KOPT-K1 (cell line): Measurements from ENCODE around the gene SRRM4.

Source experiments
- H3K27ac ChIP-seq: fragments of 200-600 bp; sonication (generic); 2 replicates; pipeline ENCODE4 v1.5.1; 2016; ENCODE audit warnings: antibody characterized with exemption, mild to moderate bottlenecking, low read depth, low read length; ENCODE audit not compliant: poor library complexity, severe bottlenecking
- H3K36me3 ChIP-seq: fragments of 200-600 bp; sonication (generic); 2 replicates; pipeline ENCODE4 v1.5.1; 2017; ENCODE audit warnings: antibody characterized with exemption, mild to moderate bottlenecking, low read length, moderate library complexity; ENCODE audit not compliant: insufficient read depth
- H3K9me3 ChIP-seq: fragments of 200-600 bp; sonication (generic); 2 replicates; pipeline ENCODE4 v1.5.1; 2017; ENCODE audit warnings: antibody characterized with exemption, low read length, mild to moderate bottlenecking; ENCODE audit not compliant: insufficient read depth, poor library complexity, severe bottlenecking

SRRM4 gene

DNA sequence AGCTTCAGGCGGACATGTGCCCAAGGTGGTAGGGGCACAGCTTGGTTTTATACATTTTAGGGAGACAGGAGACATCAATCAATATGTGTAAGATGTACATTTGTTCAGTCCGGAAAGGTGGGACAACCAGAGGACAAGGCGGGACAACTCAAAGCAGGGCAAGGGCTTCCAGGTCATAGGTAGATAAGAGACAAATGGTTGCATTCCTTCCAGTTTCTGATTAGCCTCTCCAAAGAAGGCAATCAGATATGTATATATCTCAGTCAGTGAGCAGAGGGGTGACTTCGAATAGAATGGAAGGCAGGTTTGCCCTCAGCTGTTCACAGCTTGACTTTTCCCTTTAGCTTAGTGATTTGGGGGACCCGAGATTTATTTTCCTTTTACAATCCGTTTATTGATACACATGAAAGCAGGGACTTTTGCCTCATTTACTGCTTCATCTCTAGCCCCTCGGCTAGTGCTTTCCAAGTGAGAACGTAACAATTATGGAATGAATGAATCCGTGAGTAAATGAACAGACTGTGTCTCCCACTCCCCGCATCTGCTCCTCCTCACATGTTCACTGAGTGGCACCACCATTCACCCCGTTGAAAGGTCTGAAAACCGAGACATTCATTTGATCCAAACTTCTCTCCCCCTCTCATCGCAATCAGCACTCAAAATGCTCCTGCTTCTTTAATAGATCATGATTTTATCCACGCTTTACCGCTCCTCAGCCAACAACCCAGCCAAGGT lies 190.5 kb downstream of the SRRM4 start:
- H3K36me3 ChIP-seq: no peaks in the 10 kb centered on the region
- no peaks in the 10 kb centered on the region for H3K9me3 ChIP-seq
- no peak overlapping the region for H3K27ac ChIP-seq

DNA sequence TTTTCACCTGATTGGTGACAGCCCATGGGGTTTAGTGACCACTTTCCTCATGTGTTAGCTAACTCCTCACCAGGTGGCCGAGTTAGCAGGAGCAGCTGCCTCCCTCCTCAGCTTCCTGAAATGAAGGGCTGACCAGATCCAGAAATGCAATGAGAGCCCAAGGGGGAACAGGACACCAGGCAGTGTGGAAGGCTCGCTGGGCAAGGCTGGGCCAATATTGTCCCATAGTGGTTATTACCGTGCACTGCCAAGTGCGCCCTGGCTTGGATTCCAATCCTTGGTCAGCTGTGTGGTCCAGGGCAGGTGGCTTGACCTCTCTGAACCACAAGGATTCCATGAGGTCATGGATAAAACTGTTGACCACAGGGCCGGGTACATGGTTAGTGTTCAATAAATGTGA lies 193.7 kb downstream of the SRRM4 start:
- Histone ChIP-seq H3K9me3 (no peaks in the 10 kb centered on the region), H3K36me3 (no peaks in the 10 kb centered on the region), H3K27ac (no peak overlapping the region)

DNA sequence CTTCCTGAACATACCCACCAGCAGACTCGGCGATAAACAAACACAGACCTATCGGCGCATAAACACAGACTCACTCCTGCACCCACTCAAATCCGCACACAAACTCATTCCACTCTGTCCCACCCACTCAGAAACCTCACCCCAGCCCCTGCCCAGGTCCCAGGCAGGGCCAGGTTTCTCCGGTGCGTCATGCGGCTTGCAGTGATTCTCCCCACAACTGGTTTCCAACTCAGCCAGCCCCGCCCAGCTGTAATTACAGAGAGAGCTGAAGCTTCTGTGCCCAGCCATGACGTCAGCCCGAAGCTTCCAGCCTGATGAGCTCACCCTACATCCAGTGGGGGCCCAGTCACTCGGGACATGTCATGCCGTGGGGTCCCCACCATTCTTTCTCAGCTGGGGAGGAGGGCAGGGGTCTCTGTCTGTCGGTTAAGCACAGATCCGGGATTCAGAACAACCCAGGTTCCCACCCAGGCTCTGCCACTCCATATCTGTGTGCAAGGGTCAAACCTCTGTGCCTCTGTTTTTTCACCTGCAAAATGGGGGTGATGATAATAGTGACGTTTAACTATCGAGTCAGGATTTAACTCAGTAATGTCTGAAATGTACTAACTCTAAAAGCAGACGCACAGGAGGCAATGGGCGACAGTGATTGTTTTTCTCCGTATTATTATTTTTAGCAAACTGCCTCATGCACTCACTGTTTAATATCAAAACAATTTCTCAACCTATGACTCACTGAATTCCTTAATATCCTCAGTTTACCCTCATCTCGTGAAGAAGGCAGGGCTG lies 195.1 kb downstream of the SRRM4 start:
- Histone ChIP-seq H3K36me3 (no peaks in the 10 kb centered on the region), H3K9me3 (no peaks in the 10 kb centered on the region), H3K27ac (no peak overlapping the region)

DNA sequence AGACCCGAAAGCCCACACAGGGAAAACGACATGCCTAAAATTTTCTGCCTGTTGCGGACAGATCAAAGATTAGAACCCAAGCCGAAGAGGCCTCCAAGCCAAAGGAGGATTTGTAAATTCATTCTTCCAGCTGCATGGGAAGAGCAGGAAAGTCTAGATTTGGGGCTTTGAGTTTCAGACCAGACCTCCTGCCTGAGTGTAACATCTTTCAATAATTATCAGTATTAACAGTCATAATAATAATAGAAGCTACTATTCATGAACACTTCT lies 195.7 kb downstream of the SRRM4 start:
- Histone ChIP-seq H3K9me3 (no peaks in the 10 kb centered on the region), H3K27ac (no peak overlapping the region), H3K36me3 (no peaks in the 10 kb centered on the region)

DNA sequence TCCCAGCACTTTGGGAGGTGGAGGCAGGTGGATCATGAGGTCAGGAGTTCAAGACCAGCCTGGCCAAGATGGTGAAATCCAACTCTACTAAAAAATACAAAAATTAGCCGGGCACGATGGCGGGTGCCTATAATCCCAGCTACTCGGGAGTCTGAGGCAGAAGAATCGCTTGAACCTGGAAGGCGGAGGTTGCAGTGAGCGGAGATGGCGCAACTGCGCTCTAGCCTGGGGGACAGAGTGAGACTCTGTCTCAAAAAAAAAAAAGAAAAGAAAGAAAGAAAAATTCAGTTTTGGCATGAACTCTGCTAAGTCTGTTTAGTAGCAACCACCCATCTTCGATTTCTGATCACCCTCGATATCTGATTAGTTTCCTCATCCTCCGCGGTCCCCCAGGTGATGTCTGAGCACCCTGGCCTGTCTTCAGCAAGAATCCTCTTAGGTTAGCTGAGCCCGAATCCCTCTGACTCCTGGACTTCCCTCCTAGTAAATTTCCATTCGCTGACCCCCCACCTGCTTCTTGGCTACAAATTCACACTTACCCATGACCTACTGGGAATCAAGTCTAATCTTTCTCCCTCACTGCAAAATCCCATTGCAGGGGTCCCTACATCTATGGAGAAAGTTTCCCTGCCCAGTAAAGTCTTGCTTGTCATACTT lies 196.5 kb downstream of the SRRM4 start:
- no peak overlapping the region for H3K27ac ChIP-seq
- H3K36me3 ChIP-seq: no peaks in the 10 kb centered on the region
- no peaks in the 10 kb centered on the region for H3K9me3 ChIP-seq

DNA sequence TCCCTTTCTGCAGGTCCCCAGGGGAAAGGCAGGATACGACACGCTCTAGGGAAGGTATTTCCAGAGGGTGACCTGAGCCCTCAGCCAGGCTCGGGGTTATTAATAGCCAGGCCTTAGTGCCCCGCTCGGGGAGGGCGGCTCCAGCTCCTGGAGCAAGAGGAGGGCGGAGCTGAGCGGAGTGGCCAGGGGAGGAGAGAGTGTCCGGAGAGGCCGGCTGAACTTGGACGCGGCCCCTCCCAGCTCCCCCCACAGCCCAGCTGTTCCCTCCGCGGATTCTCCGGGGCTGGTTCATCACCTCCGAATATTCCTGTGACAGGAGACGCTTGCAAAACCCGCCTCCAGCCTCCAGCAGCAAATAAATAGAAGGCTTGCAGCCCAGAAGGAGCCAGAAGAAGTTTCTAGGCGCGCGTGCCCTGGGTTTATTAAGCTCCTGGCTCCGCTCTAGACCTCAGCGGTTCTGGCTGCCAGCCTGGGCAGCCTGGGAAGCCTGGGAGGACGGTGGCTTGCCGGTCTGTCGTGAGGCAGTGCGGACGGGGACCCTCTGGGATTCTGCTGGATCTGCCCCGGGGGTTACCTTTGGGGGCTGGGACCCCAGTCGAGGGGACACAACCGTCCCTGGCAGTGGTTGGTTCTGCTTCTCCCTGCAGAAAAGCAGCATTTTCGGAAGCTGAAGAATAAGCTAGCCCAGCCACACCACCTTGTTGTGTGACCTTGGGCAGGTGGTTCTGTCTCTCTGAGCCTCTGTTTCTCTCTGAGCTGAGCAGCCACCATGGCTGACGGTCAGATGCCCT lies 197.4 kb downstream of the SRRM4 start, which contains the start of gene HSPB8:
TSS of gene HSPB8 (plus strand) at position 388 of the 791 bp plus-strand sequence. CDS start at position 770, 382 bp downstream.
- Histone ChIP-seq H3K9me3 (no peaks in the 10 kb centered on the region), H3K36me3 (no peaks in the 10 kb centered on the region), H3K27ac (no peak within 1 kb of the TSS)

DNA sequence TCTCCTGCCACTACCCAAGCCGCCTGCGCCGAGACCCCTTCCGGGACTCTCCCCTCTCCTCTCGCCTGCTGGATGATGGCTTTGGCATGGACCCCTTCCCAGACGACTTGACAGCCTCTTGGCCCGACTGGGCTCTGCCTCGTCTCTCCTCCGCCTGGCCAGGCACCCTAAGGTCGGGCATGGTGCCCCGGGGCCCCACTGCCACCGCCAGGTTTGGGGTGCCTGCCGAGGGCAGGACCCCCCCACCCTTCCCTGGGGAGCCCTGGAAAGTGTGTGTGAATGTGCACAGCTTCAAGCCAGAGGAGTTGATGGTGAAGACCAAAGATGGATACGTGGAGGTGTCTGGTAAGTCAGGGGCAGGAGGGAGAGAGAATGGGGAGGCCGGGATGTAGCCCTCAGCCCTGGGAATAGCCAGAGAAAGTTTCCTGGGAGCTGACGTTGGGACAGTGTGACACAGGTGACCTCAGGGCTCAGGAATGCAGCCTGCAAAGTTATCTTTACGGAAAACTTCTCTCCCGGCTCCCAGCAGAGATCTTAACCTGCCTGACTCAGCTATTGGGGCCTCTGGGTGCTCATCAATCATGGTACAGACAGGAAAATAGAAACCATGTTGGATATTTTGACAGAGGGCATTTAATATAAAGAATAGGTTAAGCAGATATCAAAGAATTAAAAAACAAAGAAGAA lies 198.1 kb downstream of the SRRM4 start:
- Histone ChIP-seq H3K27ac (no peak overlapping the region), H3K9me3 (no peaks in the 10 kb centered on the region), H3K36me3 (no peaks in the 10 kb centered on the region)

DNA sequence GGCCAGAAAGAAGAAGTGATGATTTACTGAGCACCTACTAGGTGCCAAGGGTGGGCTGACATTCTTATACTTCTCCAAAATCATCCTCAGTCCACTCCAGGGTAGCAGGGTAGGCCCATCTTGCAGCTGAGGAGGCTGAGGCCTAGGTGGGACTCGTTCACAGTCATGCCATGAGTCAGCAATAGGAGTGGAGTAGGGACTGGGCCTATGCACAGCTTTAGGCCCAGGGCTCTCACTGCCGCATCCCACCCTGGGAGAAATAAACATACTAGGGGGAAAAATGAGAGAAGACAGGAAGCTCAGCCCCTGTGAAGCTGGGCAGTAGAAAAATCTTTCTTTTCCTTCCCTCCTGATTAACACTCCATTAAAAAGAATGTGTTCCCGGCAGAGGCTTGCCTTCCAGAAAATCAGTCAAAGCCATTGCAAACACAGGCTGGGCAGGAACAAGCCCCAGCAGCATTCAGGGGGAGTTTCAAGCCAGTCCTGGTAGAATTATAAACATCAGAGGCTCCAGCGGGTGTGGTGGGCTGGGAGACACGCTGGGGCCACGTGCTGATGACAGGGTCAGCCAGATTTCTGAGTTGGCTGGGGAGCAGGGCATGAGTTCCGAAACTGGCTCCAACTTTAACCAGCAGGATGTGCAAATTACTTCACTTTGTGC lies 199.2 kb downstream of the SRRM4 start:
- H3K36me3 ChIP-seq: no peaks in the 10 kb centered on the region
- H3K27ac ChIP-seq: no peak overlapping the region

DNA sequence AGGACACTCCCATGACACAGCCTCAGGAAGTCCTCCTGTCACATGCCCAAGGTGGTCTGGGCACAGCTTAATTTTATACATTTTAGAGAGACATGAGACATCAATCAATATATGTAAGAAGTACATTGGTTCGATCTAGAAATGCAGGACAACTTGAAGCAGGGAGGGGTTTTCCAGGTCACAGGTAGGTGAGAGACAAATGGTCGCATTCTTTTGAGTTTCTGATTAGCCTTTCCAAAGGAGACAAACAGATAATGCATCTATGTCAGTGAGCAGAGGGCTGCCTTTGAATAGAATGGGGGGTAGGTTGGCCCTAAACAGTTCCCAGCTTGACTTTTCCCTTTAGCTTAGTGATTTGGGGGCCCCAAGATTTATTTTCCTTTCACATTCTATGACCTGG lies 199.9 kb downstream of the SRRM4 start:
- Histone ChIP-seq H3K36me3 (no peaks in the 10 kb centered on the region), H3K9me3 (no peaks in the 10 kb centered on the region), H3K27ac (no peak overlapping the region)

More for the DNA sequence above, 199.2 kb downstream of the SRRM4 start:
- H3K9me3 ChIP-seq: no peaks in the 10 kb centered on the region

DNA sequence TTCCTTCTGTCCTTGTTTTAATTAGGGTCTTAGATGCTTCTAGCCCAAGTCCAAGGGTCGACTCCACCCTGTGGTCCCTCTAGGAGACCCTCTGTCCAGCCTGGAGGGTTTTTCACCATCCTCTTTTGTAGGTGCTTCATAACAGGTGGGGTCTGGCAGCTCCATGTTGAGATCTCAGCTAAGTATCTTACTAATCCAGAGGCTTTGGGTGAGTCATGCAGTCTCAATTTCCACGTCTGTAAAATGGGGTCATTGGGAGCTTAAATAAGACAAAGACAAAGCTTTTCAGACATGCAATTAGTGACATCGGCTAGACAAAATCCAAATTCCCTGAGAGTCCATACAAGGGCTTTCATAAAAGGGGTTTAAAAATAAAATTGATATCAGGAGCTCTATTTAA lies 200.6 kb downstream of the SRRM4 start:
- Histone ChIP-seq H3K9me3 (no peaks in the 10 kb centered on the region), H3K36me3 (no peaks in the 10 kb centered on the region), H3K27ac (no peak overlapping the region)

DNA sequence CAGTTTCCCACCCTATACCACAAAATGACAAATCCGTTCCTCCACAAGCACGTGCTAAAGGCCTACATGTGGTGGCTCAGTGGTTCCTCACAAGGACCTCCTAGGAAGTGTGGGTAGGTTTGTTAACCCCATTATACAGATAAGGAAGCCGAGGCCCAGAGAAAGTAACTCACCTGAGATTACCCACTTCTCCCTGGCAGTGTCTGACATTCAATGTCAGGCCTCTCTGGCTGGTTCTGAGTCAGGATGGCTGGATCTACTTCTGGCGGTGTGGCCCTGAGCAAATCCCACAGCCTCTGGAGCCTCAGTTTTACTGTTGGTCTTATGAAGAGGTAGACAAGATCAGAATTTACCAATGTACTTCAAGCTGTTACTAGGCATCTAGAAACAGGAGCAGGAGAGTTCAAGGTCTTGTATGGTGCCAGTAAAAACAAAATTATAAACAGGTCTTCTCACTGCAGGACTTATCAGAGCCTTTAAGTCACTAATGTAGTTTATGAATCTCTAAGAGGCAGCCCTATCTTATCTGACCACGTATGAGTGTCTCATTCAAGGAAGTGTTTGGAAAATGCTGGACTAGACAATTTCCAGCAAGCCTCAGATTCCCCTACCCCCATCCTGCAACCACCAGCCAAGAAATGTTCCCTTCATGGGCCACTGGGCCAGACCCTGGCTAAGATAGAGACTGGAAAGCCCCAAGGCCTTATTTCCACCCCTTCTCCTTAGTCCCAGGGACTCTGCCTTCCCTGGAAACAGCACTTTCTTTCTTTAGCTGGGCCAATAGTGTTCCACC lies 201.6 kb downstream of the SRRM4 start:
- Histone ChIP-seq H3K27ac (no peak overlapping the region), H3K9me3 (no peaks in the 10 kb centered on the region), H3K36me3 (no peaks in the 10 kb centered on the region)

DNA sequence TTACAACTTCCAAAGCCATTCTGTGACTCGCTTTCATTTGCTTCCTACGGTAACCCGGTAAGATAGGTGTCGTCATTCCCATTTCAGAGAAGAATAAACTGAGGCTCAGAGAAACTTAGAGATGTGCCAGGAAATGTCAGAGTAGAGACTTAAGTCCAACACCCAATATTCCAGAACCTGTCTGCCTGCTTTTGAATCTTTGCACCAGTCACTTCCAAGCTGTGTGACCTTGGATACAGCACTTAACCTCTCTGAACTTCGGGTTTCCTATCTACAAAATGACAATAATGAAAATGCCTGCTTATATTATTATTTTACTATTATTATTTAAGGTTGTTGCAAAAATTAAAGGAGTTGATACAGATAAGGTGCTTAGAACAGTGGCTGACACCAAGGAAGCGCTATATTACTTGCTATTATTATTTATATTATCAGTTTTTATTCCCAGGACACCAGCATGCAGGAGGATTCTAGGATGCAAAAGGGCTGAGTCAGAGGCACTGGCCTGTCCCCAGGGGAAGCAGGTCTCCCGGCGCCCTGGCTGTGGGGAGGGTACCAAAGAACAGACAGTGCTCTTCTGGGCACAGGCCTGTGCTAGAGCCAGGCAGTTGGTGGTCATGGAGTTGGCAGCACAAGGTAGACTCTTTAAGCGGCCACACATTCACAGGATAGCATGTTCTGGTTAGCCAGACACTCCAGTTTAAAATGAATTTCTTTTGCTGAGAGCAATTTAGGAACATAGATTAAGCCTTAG lies 202.8 kb downstream of the SRRM4 start:
- H3K27ac ChIP-seq: no peak overlapping the region
- H3K9me3 ChIP-seq: no peaks in the 10 kb centered on the region
- no peaks in the 10 kb centered on the region for H3K36me3 ChIP-seq

DNA sequence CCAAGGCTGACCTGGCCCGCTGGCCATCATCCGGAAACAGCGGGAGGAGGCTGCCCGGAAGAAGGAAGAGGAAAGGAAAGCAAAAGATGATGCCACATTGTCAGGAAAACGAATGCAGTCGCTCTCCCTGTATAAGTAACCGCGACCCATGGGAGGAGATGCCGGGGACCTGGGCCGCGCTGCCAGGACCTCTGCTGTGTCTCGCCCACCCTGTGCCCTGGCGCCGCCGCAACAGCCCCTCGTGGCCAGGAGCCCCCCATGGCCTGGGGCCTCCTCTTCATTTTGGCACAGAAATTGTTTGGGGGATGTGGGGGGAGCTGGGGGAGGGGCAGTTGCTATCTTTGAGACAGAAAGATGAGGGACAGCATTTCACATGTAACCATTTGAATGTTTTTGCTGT lies 213.9 kb downstream of the SRRM4 start:
- no peak overlapping the region for H3K27ac ChIP-seq
- no peaks in the 10 kb centered on the region for H3K36me3 ChIP-seq
- no peaks in the 10 kb centered on the region for H3K9me3 ChIP-seq
